PC-9 (cell line): ENCODE data around the gene RAB36.

ENCODE experiments used
- EZH2 ChIP-seq: fragments of 200-600 bp; sonication (generic); IDR thresholded peaks from 2 replicates; pipeline ENCODE4 v1.8.0; 2017; ENCODE audit warnings: antibody characterized with exemption, low read depth
- TF ChIP-seq, protein P1 (sequence below): fragments of 200-600 bp; sonication (generic); conservative IDR thresholded peaks from 2 replicates; pipeline ENCODE4 v1.6.1; 2017; ENCODE audit warnings: mixed run types, antibody characterized with exemption, mild to moderate bottlenecking, moderate library complexity

DNA sequence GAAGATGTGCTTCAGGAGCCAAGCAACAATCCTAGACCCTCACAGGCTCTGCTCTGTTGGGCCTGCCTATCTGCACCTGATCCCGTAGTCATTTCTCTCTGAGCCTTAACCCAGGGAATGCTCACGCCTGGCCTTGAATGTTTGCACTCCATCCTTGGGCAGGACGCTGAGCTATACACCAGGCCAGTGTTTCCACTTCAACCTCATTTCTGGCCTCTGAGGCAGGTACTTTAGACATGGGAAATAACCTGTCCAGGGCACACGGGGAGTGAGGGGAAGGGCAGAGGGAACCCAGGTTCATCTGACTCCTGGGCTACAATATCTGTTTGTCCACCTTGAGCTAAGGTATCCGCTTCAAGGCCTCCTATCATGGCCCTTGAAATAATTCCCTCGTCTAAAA lies 13.3 kb upstream of the RAB36 start:
- TF ChIP-seq, protein P1, sequence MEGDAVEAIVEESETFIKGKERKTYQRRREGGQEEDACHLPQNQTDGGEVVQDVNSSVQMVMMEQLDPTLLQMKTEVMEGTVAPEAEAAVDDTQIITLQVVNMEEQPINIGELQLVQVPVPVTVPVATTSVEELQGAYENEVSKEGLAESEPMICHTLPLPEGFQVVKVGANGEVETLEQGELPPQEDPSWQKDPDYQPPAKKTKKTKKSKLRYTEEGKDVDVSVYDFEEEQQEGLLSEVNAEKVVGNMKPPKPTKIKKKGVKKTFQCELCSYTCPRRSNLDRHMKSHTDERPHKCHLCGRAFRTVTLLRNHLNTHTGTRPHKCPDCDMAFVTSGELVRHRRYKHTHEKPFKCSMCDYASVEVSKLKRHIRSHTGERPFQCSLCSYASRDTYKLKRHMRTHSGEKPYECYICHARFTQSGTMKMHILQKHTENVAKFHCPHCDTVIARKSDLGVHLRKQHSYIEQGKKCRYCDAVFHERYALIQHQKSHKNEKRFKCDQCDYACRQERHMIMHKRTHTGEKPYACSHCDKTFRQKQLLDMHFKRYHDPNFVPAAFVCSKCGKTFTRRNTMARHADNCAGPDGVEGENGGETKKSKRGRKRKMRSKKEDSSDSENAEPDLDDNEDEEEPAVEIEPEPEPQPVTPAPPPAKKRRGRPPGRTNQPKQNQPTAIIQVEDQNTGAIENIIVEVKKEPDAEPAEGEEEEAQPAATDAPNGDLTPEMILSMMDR: no peak
- no peak for TF ChIP-seq EZH2
